AG08396 (cell line): ENCODE data around the gene KY.

Experiments used
- DNase-seq: peaks from one replicate; pipeline ENCODE4 v3.0.0; 2012; ENCODE audit warnings: low spot score, mixed read lengths

The KY gene

DNA sequence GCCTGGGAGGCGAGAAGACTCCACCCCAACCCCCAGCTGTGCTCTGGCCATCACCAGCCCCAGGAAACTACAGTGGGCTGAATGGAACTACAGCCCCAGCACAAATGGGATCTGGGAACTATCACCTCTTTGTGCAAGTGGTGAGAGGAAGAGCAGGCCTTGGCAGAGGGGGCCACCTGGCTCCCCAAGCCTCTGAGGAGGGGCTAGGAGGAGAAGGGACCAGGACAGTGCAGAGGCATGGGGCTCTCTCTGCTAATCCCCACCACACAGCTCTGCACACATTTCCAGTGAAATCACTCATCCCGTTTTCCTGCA lies 31.6 kb downstream of the KY start:
- no peak for DNase-seq

DNA sequence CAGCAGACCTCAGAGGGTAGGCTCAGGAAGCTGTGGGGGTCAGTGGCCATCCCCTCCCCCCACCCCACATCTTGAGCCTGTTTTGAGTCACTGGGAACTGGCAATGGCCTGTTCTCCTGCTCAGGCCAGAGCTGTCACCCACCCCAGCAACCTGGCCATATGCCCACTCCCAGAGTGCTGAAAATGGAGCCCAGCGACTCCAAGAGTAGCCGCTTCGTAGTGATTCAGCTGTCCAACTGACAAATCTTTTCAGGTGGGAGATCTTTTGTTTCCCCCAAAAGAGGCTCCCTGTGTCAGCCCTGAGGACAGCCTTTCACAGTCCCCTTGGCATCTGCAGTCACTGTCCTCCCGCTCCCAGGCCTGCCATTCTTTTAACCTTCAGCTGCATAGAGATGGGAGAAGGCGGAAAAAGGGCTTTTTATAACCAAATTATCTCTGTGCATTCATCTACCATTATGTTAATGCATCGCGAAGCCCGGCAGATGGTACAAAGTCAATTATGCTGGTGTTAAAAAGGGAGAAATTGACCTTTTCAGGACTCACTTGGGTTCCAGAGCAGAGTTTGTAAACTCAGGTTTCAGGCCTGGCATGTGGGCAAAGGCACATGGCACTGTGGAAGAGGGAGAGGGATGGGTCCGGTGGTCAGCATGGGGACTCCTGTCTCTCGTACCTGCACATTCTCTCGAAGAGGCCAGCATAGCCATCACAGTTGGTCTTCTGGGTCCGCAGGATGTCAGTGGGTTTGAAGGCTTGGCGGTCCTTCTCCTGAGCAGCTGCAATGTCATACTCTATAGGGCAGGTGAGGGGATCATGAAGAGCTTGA lies 32.1 kb downstream of the KY start:
- DNase-seq, result no peak

DNA sequence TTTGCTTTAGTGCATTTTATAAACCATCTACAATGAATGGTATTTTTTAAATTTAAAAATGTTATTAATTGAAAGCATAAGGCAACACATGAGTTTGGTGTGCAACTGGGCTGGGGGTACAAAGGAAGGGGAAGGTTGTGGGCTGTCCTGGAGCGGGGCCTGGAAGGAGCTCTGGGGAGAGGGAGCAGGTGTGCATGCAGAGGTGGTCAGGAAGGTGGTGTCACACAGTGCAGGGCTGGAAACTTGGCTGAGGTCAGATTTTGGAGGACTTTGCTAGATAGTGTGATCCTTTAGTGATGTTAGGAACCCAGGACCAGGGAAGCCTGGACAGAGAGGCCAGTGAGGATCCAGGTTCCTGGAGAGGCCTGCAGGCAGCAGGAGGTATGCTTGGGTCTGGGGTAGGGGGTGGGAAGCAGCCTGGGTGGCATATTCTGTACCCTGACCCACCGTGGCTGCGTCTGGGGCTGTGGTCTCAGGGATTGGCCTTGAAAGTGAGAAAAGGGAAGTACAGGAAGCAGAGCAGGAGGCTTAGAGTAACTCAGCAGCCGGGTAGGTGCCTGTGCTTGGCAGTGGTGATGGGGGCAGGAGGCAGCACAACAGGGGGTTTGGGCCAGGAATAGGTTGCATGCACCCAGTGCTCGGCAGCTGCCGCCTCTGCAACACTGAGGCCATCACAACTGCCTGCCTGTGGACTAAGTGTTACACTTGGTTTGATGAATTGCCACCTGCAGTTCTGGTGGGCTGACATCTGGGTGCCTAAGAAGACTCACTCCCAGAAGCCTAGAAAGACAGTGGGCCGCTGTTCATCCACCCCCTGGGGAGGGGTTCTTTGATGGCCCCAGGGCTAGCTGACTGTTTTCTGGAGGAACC lies 33.0 kb downstream of the KY start:
- DNase-seq, result no peak

DNA sequence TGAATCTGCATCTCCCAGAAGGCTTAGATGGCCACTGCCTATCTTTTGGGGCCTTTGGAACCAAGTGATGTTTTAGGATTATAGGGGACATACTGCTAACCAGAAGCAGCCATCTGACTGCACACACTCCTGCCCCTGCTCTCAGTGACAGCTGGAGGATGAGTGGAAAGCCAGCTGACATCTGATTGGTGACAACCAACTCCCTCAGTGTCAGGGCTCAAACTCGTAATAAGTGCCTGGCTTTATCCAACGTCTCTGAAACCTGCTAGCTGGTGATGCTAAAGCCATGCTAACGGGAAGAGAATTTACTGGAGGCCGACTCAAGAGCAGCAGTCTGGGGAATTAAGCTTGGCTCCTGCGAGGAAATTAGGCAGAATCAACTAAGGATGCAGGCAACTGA lies 35.1 kb downstream of the KY start:
- no peak for DNase-seq

DNA sequence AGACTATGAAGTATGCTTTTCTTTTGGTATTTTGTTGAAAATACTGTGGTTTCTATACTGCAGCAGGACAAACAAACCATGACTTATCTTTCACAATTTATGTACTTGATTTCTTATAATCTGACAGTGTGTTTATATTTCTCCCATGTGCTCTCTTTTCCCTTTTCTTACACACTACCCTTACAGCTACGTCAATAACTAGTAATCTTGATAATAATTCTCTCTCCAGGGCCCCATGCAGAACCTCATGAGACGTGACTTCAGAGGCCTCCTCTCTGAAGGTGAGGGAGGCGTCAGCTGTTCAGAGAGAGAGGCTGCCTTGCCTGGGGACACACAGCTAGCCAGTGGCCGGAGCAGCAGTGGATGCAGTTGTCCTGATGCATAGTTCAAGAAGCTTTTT lies 35.9 kb downstream of the KY start:
- no peak for DNase-seq

DNA sequence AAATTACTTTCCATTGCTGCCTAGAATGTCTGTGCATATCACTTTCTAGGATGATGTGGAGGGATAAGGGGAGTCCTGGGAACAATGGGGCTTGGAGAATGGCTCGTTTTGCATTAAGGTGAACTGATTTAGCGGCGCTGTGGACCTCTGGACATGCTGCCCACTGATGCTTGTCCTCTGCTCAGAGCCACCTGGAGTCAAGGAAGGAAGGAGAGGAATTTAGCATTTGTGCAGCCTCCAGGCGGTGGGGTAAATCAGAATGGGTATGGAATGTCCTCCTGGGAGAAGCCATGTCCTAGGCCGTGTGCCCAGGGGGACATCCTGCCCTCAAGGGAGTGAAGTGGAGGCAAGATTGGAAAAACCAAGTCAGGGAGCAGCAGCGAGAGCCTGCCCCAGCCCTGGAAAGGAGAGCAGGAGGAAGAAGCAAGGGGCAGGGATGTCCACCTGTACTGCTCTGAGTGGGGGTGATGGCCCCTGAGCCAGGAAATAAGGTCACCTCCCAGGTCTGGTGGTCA lies 37.8 kb downstream of the KY start:
- DNase-seq, result no peak

DNA sequence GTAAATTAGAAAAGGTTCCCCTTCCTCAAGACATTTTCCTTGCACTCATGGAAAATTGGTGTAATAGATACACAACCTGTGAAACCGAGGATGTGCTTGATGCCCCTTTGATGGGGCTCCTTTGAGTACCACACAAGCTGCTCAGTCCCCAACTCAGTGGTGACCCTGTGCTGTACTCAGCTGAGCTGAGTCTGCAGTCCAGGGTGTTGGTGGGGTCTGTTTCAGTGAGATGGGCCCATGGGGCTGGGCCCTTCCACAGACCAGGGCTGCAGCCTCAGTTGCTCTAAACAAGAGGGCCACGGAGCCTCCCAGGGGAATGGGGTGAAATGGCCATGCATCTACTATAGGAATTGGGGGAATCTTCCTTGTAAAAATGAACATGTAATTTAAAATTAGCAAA lies 39.3 kb downstream of the KY start:
- DNase-seq, result no peak

DNA sequence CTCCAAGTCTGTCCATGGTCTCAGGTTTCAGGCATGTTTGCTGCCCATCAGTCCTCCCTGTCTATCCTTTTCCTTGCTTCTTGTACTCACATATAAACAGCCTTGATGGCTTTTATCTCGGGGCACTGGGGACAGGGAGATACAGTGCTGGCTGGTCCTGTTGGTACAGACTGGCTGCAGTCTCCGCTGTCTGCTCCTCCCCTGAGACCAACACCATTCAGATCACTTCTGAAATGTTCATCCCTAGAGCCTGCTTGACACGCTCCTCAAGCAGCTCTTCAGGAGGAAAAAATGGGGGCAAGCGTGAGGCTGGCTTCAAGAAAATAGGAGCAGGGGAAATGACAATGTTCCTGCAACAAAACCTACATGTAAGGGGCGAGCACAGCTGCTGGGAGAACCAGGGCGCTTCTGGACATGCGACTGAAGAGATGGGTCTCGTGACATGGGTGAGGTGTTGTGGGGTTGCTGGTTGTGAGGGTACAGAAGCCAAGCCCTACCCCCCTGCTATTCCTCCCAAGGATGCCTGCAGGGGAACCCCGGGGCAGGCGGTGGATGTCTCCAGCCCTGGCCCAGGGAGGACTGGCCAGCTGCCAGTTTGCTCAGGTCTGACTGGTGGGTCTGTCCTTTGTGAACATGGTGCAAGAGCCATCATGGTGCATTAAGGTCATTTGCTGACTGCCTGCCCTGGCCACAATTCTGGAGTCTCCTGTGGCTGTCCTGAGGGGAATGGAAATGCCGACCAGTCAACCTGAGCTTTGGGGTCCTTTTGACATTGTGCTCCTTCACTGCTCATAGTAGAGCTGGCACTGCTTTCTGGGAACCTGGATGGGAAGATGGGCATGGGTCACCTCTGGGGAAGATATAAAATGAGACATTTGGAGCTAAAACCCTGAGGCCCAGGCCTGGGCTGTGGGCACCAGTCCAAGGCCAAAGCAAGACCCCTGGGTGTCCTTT lies 40.1 kb downstream of the KY start:
- DNase-seq, result no peak

DNA sequence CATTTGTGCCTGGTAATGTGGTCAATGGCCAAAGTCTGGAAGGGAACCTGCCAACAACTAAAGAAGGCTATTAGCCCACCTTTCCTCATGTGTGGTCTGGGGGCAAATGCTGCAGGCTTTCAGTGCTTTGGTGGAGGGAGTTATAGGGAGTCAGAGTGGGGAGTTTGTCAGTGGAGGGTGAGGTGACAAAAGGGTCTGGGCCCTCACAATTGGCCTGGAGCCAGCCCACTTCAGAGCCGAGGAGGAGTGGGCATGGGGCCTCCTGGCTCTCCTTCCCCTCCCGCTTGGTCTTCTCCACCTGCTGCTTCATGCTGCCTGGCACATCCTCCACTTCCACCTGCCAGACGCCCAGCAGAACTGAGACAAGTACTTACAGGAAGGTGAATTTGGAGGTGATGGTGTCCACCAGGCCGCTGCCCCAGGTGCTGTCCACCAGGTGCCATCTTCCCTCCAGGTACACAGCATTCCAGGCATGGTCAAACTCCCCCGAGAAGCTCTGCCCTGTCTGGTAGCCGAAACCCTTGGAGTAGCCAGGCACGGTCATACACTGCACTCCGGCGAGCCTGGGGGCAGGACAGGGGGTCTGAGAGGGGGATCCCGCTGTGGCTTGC lies 40.9 kb downstream of the KY start:
- no peak for DNase-seq

DNA sequence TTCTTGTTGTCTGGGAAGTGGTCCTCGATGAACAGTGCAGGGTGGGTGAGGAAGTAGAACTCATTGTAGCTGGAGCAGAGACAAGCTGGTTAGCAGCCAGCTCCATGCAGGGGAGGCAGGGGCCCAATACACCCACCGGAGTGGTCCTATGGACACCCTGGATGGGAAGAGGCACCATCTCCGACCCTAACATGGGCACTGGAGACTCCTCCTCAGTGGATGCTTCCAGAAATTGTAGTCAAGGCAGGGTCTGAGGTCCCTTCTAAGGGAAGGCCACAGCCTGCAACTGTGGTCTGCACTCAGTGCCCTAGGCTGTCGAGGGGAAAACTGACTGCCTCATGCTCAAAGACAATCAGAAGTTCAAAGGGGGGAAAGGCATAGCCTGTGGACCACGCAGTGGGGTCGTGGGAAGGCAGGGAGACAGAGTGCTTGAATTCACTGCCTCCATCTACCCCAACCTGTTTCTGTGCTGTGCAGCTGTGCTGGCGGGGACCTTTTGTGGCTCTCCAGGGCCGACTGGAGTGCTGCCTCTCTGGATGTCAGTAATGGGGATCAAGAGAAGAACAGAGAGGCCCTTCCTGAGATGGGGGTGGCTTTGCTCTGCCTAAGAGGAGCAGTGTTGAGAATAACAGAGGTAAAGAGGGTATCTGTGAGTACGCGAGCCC lies 41.9 kb downstream of the KY start:
- DNase-seq, result no peak

DNA sequence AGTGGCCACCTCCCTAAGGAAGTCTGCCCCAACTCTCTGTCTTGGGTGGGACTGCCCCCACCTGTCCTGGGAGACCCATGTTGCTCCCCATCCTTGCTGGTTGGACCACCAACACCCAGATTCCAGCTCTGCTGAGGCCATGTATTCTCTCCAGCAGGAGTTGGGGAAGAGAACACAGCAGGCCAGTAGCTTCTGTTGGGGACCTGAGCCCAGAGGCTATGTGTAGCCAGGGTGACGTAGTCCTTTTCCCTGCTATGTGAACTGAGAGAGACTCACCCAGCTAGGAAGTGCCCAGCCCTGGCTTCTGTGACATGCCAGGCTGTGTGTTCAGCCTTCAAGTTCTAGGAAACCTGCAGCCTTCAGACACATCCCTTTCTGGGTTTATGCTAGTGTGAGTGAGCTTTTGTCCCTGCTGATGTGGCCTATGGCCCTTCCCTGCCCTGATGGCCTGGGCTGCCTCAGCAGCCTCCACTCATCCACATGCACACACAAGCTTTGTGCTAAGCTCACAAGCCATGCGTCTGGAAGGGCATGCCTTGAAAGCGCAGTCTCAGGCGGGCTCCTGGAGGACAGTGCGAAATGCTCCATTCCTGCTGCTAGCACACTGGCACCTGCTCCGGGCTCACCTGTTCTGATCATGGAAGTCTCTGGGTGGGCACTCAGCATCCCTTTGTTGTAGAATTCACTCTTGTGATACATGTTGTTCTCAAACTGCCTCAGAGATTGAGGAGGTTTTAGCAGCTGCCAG lies 42.6 kb downstream of the KY start:
- no peak for DNase-seq

DNA sequence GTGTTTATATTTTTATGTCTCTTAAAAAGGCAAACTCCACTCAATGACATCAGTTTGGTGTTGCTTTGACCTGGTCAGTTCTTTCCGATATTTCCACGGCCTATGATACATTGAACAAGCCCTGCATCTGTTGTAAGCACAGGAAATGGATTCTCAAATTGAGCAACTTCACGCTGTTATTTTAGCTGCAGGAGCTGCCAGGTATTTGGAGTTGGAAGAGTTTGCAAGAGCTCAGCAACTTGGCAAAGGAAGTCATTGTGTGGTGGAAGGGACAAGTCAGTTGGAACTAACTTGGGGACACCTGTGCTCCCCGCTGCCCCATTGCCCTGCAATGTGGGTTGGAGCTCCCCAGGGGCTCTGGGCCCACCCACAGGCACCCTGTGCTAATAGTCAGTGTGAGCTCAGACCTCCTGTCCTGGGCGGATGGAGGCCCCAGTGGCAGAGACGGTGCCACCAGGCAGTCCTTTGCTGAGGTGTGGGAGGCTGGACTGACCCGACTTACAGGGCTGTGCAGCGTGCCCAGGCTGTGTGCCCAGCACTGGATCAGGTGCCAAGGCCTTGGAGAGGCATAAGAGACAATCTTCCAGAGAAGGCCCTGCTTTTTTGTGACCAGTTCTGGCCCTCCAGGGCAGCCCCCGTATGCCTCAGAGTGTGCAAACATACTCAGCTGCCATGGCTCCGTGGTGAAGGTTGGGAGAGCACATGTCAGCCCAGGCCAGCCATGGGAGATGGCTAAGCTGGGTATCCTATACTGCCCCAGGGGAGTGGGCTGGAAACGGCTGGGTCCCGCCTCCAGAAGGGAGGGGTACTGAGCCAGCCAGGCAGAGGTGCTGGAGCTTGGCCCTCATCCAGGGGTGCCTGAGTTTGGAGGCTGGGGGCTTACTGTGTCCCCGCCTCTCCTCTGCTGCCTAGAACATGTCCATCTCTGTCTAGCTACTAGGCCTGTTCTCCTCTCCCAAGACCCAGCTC lies 43.5 kb downstream of the KY start:
- DNase-seq, result no peak

DNA sequence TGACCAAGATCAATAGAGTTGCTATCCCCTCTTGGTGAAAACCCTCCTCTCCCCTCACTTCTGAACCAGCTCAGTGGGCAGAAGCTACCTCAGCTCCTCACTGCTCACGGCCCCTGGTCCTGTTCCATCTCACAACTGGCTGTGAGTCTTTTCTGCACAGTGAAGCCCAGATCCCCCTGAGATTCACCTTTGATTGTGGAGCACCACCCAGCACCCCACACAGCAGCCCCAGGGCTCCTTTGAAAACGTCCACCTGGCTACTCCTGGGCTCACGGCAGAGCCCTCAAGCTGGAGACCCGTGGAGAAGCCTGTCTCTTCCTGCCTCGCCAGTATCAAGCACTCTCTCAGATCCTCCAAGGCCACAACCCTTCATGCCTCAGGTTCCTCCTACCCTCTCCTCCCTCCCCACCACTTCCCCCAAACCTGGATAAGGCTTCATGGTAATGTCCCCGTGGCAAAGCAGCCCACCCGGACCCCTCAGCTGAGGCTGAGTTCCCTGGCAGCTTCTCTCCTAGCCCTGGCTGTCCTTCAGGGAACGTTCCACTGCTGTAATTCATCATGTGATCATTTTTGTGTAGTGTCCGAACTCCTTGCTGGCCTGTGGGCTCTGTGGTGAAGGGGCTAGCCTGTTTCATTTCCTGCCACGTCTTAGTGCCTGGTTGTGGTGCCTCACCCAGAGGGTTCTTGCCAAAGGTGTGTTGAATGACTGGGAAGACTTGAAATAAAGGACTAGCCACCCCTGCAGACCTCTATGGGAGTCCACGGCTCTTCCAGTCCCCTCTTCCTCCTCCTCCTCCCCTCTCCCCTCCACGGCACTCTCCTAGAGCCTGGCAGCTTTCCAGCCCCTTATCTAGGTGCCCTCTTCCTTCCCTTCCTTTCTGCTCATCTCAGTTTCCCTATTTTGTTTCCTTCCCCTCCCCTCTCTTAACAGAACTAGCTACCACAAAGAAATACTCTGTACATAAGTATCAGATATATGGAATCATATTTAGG lies 44.5 kb downstream of the KY start:
- no peak for DNase-seq

DNA sequence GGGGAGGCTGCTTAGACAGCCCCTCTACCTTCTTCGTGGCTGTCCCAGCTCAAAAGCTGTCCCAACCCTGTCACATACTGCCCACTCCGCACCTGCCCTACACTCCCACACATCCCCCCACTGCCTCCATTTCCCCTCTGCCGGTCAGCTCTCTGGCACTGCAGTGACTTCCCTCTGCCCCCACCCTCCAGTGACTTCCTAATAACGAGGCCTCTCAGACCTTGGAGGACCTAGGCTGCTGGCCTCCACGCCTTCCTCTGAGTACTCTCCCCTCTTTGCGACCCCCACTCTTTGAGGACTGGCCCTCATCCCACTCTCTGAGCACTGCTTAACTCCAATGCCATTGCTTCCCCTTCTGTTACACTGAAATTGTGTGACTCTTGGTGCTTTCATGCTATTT lies 45.3 kb downstream of the KY start:
- no peak for DNase-seq

DNA sequence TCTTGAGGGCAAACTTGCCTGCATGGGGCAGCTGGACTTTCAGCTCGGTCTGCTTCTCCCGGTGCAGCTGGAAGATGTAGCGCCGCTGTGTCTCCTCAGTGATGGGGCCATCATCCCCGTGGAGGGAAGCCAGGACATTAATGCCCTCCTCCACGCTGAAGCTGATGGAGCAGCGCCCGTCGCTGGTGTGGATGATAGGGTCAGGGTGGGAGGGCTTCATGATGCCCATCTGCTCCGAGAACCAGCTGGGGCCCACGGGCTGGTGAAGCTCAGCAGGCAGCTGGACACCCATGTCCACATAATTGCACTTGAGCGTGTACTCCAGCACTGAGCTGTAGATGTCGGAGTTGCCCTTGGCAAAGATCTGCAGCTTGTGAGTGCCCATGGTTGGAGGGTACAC lies 46.9 kb downstream of the KY start:
- no peak for DNase-seq

DNA sequence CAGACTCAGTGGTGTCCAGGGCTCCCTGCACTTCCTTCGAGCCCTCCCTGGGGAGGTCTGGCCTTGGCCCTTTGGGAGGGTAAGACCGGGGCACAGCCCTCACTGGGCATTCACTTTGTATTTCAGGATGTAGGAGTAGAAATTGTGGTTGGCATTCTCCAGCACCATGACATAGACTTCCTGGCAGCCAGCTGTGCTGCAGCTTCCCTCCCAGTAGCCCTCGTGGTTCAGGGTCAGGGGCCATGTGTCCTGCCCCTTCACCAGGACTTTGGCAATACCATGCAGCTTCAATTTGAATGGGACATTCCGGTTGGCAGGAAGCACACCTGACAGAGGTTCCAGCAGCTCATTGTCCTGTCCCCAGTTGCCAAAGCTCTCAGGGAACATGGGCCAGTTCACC lies 47.3 kb downstream of the KY start:
- DNase-seq, result no peak

DNA sequence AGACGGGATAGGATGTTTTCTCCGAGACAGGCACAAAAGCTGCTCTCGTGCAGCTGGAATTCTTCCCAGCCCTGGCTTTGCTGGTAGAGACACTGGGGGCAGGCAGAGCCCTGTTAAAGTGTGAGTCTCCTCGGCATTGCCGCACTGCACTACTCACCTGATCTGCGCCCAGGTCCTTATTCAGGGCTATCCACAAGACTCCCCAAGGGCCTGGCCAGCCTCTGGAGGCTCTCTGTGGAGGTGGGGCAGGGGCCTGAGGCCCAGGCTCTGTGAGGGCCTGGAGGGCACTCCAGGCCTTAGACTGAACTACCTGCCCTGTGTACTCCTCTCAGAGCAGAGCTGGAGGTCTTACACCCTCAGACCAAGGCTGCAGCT lies 48.4 kb downstream of the KY start:
- no peak for DNase-seq
